Measurements from ENCODE around the gene PERM1.

Gene PERM1

GRCh38 chr1:975896-976683, 5.8 kb downstream of the PERM1 start:
- DNase-seq, result no peak

- DNase-seq, result no peak
Observed at GRCh38 chr1:975365-975764, 6.5 kb downstream of the PERM1 start.

- no peak for DNase-seq
Observed at GRCh38 chr1:974687-975328, 7.1 kb downstream of the PERM1 start.

GRCh38 chr1:974293-974640, 7.6 kb downstream of the PERM1 start:
- DNase-seq, result no peak

GRCh38 chr1:973459-974292, 8.2 kb downstream of the PERM1 start:
- DNase-seq, result no peak

- DNase-seq, result no peak
Observed at GRCh38 chr1:972726-973458, 9.0 kb downstream of the PERM1 start.

GRCh38 chr1:971751-972506, 10.0 kb downstream of the PERM1 start:
- no peak for DNase-seq

- no peak for DNase-seq
Observed at GRCh38 chr1:970973-971730, 10.7 kb downstream of the PERM1 start.

GRCh38 chr1:970242-970972, 11.5 kb downstream of the PERM1 start:
- DNase-seq, result no peak

- DNase-seq, result no peak
Observed at GRCh38 chr1:969260-969855, 12.5 kb downstream of the PERM1 start.

- DNase-seq, result no peak
Observed at GRCh38 chr1:967466-968343, 14.2 kb downstream of the PERM1 start.

GRCh38 chr1:966704-967300, 15.1 kb downstream of the PERM1 start:
- DNase-seq, result no peak

GRCh38 chr1:966135-966703, 15.7 kb downstream of the PERM1 start, which contains the start of gene PLEKHN1:
TSS of gene PLEKHN1 (plus strand) at chr1:966482. CDS start at chr1:966532, 50 bp downstream.
- no peak for DNase-seq

GRCh38 chr1:965526-966134, 16.3 kb downstream of the PERM1 start:
- no peak for DNase-seq

GRCh38 chr1:964691-965525, 17.0 kb downstream of the PERM1 start:
- DNase-seq, result no peak

- no peak for DNase-seq
Observed at GRCh38 chr1:963746-964525, 18.0 kb downstream of the PERM1 start.
